ENCODE measurements around the gene CNFN.

Gene CNFN

DNA sequence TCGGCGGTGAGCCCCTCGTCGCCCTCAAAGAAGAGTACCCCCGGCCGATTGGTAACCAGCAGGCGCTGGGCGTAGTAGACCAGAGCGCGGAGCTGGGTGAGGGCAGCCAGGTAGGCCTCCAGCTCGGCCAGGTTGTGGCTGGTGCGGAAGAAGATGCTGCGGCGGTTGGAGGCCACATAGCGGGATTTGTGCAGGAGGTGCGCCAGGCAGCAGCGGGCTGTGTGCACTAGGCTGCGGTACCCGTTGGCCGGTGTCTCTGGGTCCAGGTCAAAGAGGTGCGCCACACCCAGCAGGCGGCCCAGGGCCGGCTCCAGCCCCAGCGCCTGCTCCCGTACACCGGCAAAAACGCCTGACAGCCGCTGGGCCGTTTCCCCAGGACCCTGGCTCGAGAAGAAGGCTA is 20.3 kb upstream of the CNFN start:
- DNase-seq (ENCODE audit: low spot score) (no peak), FAIRE-seq (no peak)

DNA sequence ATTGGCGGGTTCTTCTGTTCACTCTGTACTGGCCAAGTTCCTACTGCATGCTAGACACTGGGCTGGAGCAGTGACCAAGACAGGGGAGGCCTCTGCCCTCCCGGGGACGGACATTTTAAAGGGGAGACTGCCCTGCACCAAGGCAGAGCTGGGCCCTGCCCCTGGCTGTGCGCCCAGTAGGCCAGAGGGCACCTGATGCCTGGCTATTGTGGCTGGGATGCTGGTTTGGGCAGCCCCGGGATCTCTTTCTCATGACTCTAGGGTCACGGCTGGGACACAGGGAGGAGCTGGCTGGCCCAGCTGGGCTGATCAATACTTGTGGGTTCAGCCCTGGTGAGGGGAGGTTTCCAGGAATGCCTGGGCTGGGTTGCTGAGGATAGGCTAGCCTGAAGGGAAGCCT is 19.4 kb upstream of the CNFN start:
- no peak for FAIRE-seq
- DNase-seq (ENCODE audit: low spot score) = no peak

DNA sequence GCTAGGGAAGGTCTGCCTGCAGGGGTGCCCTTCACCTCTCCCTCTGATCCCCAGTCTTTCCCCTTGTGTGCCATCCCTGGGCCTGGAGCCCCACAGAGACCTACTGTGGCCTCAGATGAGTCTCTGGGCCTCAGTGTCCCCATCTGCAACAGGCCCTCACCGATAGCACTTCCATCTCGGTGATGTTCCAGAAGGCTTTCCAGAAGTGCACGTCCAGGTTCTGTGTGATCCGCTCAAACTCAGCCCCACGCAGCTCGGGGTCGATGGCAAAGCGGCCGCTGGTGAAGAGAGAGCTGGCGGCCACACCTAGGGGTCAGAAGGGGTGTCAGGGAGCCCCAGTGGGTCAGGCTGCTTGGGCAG is 17.7 kb upstream of the CNFN start:
- DNase-seq (ENCODE audit: low spot score) (no peak), FAIRE-seq (no peak)

- no peak for FAIRE-seq
- DNase-seq (ENCODE audit: low spot score) = no peak
Measured at GRCh38 chr19:42407085-42407815, 17.2 kb upstream of the CNFN start.

DNA sequence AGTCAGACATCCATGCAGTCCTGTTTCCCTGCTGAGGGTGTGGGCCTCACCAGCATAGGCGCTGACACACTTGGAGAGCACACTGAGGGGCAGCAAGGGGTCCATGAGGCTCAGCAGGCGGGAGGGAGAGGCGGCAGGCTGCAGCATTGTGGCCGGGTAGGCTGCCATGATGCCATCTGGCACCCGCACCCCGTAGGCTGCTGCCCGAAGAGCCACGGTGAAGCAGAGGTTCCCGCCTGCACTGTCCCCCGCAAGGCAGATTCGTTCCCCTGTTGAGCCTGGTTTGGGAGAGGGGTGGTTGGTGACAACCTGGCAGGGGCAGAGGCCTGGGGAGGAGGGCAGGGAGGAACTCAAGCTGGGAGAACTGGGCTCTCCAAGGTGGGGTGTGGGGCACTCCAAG is 16.0 kb upstream of the CNFN start:
- FAIRE-seq = no peak
- no peak for DNase-seq (ENCODE audit: low spot score)

DNA sequence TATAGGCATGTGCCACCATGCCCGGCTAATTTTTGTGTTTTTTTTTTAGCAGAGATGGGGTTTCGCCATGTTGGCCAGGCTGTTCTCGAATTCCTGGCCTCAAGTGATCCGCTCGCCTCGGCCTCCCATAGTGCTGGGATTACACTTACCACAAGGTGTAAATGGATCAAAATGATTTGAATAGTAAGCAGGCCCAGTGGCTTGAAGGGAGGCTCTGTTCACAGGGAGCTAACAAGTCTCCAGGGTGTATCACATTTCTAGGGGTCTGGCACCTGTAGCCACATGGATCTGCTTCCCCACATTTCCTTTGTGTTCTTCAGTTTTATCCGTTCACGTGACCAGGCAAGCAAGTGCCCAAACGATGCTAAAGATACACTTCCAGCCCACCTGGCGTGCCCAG is 13.5 kb upstream of the CNFN start:
- FAIRE-seq (no peak), DNase-seq (ENCODE audit: low spot score) (no peak)

DNA sequence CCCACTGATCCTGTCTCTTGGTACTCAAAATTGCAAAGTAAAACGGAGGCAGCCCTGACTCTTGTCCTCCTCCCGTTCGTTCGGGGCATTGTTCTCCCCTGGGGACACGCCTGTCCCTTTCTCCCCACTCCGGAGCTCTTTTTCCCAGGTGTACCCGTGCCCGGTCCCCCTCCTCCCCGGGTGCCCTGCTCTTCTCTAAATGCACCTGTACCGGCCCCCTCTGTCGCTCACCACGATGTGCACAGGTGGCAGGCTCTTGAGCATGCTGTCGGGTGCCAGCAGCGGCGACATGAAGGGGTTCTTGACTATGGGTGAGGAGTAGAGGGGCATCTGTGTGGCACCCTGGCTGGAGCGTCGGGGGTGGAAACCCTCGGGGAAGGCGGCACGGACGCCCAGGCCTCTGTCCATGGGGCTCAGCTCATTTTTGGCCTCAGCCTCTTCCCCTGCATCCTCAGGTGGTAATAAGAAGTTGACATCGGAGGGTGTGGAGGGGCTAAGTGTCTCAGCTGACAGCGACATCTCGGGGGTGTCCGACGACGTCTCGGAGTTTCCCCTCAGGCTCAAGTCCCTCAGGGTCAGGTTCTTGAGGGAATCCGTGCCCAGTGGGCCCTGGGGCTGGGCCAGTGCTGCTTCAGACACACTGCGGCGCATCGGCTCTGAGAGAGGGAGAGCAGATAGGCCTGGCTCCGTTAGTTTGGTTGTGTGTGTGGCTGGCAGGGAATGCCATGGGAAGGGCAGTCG is 12.4 kb upstream of the CNFN start:
- no peak for FAIRE-seq
- no peak for DNase-seq (ENCODE audit: low spot score)

- DNase-seq (ENCODE audit: low spot score) (no peak), FAIRE-seq (no peak)
Measured at GRCh38 chr19:42401365-42402303, 11.5 kb upstream of the CNFN start.

GRCh38 chr19:42400404-42400803 is 10.3 kb upstream of the CNFN start:
- DNase-seq (ENCODE audit: low spot score) (no peak), FAIRE-seq (no peak)

DNA sequence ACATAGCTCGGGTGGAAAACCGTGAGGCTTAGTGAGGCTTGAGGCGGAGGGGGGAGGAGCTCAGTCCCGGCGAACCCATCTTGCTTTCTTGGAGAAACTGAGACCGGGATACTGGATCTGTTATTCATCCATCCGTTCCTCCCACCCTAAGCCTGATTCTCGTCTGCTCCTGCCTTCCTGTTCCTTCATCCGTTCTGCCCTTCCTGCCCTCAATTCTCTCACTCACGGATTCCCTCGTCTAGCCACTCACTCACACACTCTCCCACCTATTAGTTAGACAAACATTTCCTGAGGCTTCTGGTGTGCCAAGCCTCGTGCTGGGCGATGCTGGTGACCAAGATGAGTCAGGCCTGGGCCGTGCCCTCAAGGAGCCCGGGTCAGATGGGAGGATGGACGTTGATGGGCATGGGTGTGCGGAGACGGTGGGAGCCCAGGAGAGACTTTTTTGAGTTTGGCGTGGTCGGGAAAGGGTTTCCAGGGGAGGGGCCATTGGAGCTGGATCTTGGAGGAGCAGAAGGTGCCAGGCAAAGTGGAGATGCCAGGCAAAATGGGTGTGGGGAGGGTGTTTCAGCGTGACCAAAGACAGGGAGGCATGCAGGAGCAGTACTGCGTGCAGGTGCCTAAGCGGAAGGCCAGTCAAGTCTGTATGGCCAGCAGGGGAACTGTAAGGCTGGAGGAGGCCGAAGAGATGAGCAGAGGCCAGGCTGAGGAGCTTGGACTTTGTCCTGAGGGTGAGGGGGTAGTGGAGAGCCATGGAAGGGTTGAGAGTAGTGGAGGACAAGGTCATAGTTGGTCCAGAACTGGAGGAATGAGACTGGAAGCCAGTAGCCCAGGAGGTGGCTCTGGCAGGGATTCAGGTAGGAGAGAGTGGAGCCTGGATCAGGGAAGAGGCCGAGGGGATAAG is 7.4 kb upstream of the CNFN start:
- DNase-seq (ENCODE audit: low spot score) (peak; percentile 62), FAIRE-seq (no peak)

DNA sequence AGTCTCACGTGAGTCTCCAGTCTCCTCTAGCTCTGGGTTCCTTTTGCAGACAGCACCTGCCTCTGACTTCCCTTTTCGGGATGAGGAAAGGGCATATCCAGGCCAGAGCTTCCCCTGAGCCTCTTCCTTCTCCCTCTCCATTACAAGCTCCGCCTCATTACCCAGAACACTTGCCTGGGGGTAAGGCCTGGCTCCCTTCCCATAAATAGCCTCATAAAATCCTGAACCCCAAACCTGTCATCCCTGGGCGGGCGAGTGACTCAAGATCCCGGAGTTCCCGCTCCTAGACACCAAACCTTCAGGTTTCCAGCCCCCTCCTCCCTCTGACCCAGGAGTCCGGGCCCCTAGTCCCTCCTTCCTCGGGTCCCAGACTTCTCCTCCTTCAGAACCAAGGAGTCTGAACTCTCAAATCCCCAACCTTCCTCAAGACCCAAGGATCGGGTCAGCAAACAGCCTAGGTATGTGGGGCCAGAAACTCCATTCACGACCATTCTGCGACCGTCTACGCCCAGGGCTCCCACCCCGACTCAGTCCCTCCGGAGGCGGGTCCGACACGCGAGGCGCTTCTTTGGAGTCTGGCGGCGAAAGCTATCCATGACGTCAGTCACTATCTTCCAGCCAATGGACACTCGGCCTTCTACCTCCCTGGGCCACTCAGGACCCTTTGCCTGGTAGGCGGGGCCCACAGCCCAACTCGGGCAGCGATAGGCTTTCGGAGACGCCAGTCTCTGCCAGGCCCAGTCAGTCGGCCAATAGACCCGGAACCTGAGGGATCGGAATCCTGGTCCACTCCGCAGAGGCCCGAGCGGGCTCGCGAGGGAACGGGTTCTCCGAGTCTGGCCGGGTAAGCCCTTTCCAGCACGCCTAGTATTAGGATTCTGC is 6.5 kb upstream of the CNFN start:
- FAIRE-seq (peak; percentile 88), DNase-seq (ENCODE audit: low spot score) (peak; percentile 95)

- peak; percentile 9 for DNase-seq (ENCODE audit: low spot score)
- FAIRE-seq = no peak
Measured at GRCh38 chr19:42394751-42395150, 4.7 kb upstream of the CNFN start.

GRCh38 chr19:42392165-42392564 is 2.1 kb upstream of the CNFN start:
- DNase-seq (ENCODE audit: low spot score) (no peak), FAIRE-seq (no peak)

DNA sequence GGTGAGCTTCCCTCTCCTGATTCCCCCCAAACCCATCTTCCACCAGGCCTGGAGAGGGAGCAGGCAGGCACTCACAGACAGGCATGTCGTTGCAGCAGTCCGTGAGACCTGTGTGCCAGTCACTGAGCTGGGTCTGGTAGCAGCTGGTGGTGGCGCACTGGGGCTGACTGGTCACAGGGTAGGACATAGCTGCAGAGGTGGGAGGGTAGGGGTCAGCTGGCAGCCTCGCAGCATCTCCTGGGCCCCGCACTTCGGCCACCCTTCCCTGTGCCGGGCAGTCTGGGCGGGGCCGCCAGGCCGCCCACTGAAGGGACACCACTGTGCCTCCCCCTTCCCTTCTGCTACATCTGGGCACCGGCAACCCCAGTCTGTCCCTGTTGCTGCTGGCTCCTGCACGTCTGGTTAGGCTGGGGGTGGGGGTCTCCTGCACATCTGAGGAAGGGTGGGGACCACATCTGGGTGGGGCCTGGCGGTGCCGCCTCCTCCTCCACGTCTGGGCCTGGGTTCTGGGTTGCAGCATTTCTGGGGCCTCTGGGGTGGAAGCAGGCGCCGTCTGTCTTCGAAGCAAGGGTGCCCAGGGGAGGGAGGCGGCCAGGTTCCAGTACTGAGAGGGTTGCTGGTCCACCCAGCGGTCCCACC is 1.1 kb downstream of the CNFN start:
- FAIRE-seq (no peak), DNase-seq (ENCODE audit: low spot score) (no peak)

DNA sequence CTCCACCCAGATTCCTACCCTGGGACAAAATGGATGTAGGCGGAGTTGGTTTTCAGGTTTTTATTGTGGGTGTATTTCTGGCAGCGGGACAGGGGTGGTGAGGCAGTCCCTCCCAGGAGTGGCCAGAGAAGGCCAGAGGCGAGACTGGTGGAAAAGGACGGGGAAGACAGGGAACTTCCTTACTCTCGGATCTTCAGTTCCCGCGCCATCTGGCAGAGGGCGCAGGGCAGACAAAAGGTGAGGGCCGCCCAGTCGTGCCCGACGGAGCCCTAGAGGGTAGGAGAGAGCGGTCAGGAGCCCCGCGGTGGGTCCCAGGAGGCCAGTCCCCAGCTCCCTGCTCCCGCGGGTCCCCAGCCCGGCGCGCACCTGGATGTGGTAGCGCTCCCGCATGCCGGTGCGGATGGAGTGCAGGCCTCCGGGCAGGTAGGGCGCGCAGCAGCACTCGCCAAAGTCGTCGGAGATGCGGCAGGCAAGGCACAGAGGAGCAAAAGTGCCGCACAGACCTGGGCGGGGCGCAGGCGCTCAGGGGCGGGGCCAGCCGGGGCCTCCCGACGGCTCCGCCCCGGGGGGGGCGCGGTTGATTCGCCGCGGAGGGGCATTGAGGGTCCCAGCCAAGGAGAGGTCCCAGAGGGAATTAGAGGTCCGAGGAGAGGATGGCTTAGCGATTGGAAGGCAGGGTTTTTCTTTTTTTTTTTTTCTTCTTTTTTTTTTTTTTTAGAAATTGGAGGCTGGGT is 3.0 kb downstream of the CNFN start:
- peak; percentile 27 for DNase-seq (ENCODE audit: low spot score)
- no peak for FAIRE-seq

DNA sequence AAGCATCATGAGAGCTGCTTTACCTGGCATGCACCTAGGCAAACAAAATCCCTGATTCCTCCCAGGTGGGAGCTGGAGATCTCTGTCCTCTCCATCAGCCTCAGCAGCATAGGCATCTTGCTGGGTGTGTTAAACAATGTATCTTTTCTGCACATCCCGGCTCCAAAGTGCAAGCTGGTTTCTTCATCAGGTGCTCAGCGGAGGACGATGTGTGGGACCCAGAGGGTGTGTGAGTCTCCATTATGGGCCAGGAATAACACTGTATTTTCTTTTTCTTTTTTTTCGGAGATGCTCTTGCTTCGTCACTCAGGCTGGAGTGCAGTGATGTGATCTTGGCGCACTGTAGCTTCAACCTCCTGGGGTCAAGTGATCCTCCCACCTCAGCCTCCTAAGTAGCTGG is 9.9 kb downstream of the CNFN start:
- no peak for DNase-seq (ENCODE audit: low spot score)
- no peak for FAIRE-seq

DNA sequence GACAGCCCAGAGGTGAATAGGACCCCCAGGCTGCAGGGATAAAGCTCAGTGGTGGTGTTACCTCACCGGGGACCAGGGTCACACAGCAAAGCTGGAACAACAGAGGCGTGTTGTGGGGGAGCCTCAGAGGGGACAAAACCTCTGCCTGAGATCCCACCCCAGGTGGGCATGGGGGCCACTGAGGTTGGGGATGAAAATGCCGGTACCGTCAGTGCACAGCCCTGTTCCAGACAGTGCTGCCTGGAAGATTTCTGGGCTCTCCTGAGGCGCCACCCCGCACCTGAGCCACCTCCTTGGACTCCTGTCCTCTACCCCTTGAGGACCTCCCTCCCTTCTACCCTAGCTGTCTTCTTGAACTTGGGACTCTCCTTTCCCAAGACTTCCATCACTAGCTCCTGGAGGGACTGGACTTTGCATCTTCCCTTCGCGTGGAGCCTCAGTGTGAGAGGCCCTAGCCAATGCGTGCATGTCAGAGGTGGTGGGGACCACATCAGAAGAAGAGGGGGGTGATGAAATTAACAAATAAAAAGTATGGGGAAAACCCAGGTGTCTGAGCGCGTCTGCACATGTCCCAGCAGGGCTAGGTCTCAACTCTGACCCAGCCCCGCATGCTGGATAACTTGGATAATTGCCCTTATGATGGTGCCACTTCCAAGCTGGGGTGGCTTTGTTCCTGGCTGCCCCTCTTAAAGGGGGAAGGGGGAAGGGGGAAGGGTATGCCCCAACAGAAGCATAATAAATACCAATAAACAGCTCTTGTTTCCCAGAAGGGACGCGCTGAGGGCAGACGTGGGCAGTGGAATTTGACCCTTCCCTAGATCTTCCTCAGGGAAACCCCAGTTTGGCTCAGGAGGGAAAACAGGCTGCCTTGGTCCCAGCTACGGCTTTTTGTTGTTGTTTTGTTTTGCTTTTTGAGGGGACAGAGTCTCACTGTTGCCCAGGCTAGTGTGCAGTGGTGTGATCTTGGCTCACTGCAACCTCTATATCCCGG is 11.6 kb downstream of the CNFN start:
- FAIRE-seq (no peak), DNase-seq (ENCODE audit: low spot score) (no peak)

- DNase-seq (ENCODE audit: low spot score) (no peak), FAIRE-seq (no peak)
Measured at GRCh38 chr19:42376177-42376555, 13.9 kb downstream of the CNFN start.
